ENCODE data around the gene WIPF3. TPM values are rescaled to one million over a fixed set of nuclear protein-coding genes. Genes with fewer than 3 reads are reported as not detected.

Gene WIPF3
- total RNA-seq, 2 donors from 2014 or later: 1.6 to 2.3 TPM

DNA sequence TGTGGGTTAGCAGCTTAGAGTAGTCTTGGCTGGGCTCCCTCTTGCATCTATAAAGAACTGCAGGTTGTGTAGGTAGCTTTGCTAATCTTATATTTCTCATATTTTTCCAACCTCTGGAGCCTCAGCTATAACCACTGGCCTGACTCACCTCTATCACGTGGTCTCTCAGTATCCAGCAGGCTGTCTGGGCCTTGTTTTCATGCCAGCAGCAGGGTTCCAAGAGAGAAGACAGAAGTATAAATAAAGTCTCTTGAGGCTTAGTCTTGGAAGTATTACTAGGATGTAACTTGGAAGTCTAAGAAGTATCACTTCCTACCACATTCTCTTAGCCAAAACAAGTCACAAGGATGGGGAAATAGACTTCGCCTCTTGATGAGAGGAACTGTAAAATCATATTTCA is 73.3 kb downstream of the WIPF3 start:
- Histone ChIP-seq H3K36me3 (no peaks in the 10 kb centered on the region), H3K4me1 (peaks cover 4% of the 10 kb centered on the region), H3K27me3 (no peaks in the 10 kb centered on the region), H3K9ac (ENCODE audit: low read depth in 2 of 2, low read length in 2 of 2) (no peak overlapping the region), H3K27ac (no peak overlapping the region), H3K4me3 (no peak overlapping the region), H3K9me3 (no peaks in the 10 kb centered on the region)
- TF ChIP-seq CTCF (IDR thresholded peaks at IDR 0.05): no peak
- no peak for DNase-seq
- intact Hi-C loops (cut with DNase I): no loop called here

- Histone ChIP-seq H3K4me3 (no peak overlapping the region), H3K27me3 (no peaks in the 10 kb centered on the region), H3K36me3 (no peaks in the 10 kb centered on the region), H3K27ac (no peak overlapping the region), H3K4me1 (peaks cover 4% of the 10 kb centered on the region), H3K9me3 (no peaks in the 10 kb centered on the region), H3K9ac (ENCODE audit: low read depth in 2 of 2, low read length in 2 of 2) (no peak overlapping the region)
- TF ChIP-seq CTCF (IDR thresholded peaks at IDR 0.05): no peak
- intact Hi-C loops (cut with DNase I): no loop called here
- DNase-seq: no peak
Measured at GRCh38 chr7:29881724-29882123, 75.4 kb downstream of the WIPF3 start.

DNA sequence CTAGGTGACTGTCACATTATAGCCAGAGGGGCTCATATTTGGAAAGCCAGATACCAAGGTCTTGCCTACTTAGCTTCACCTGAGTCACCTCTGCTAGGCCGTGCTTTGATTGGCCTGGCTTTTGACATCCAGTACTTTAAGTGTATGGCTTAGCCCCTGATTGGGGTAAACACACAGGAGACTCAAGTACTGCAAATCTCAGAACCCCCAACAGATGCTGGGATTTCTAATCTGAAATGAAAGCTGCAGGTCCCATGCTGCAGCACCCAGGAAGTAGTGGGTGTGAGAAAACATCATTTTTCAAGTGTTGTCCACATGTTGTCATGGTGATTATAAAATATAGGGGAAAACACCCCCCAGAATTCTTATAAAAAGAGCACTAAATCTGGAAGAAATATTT is 76.2 kb downstream of the WIPF3 start:
- intact Hi-C loops (cut with DNase I): no loop called here
- no peak for TF ChIP-seq CTCF (IDR thresholded peaks at IDR 0.05)
- no peak overlapping the region for H3K4me3 ChIP-seq

DNA sequence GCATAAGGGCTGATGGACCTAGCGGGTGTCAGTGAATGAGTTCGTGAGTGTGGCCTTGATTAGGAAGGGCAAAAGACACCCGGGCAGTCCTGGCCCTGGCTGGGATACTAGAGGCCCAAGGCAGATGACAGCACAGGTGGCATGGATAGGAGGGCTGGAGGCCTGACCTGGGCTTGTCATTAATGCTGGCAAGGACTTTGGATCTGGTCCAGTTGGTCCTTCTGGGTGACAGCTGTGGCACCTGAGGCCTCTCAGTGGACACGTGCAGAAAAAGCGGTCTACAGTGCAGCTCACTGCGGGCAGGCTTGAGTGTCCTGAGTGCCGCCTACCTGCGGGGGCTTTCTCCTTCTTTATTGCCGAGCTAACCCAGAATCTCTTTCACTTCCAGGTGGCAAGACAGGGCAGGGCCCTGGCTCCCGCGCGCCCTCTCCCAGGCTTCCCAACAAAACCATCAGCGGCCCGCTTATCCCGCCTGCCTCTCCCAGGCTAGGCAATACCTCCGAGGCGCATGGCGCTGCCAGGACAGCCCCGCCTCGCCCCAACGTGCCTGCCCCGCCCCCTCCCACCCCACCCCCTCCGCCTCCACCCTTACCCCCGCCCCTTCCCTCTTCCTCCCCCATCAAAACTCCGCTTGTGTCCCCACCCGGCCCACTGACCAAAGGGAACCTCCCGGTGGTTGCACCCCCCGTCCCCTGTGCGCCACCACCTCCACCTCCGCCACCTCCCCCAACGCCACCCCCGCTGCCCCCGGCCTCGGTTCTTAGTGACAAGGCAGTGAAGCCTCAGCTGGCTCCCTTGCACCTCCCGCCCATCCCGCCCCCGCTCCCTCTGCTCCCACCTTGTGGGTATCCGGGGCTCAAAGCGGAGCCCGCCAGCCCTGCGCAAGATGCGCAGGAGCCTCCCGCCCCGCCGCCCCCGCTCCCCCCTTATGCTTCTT is 77.4 kb downstream of the WIPF3 start:
- no peak overlapping the region for H3K27ac ChIP-seq
- peaks cover 4% of the 10 kb centered on the region for H3K4me1 ChIP-seq
- peak; percentile 29 for DNase-seq
- no peak overlapping the region for H3K9ac ChIP-seq (ENCODE audit: low read depth in 2 of 2, low read length in 2 of 2)
- no peak for TF ChIP-seq CTCF (IDR thresholded peaks at IDR 0.05)
- H3K4me3 ChIP-seq: peak overlapping the region; percentile 17
- no peaks in the 10 kb centered on the region for H3K27me3 ChIP-seq
- intact Hi-C loops (cut with DNase I): no loop called here
- H3K9me3 ChIP-seq: no peaks in the 10 kb centered on the region
- H3K36me3 ChIP-seq: no peaks in the 10 kb centered on the region

More for the DNA sequence above, 76.2 kb downstream of the WIPF3 start:
- H3K4me1 ChIP-seq: peaks cover 4% of the 10 kb centered on the region
- no peaks in the 10 kb centered on the region for H3K36me3 ChIP-seq
- DNase-seq: no peak
- H3K27me3 ChIP-seq: no peaks in the 10 kb centered on the region
- H3K9ac ChIP-seq (ENCODE audit: low read depth in 2 of 2, low read length in 2 of 2): no peak overlapping the region
- no peaks in the 10 kb centered on the region for H3K9me3 ChIP-seq
- H3K27ac ChIP-seq: no peak overlapping the region

- Histone ChIP-seq H3K4me1 (peaks cover 4% of the 10 kb centered on the region), H3K27ac (no peak overlapping the region), H3K27me3 (no peaks in the 10 kb centered on the region), H3K36me3 (no peaks in the 10 kb centered on the region), H3K9me3 (no peaks in the 10 kb centered on the region), H3K9ac (ENCODE audit: low read depth in 2 of 2, low read length in 2 of 2) (no peak overlapping the region), H3K4me3 (peak overlapping the region; percentile 17)
- DNase-seq: peak; percentile 58
- no peak for TF ChIP-seq CTCF (IDR thresholded peaks at IDR 0.05)
- intact Hi-C loops (cut with DNase I): no loop called here
Measured at GRCh38 chr7:29884399-29885272, 78.3 kb downstream of the WIPF3 start.
